IMR-90 (cell line): ENCODE results near the gene WDFY1. TPM values are rescaled to one million over a fixed set of nuclear protein-coding genes. Genes with fewer than 3 reads are reported as not detected.
A peak's percentile ranks its signal among the peaks of the same experiment; 100 is the strongest.

ENCODE experiments used
- ATAC-seq: fragments of 200-7000 bp; cut with Tn5 transposase; 2 replicates; pipeline ENCODE4 v1.9.1; 2020; ENCODE audit warnings: low read depth, mild to moderate bottlenecking, moderate library complexity
- BruUV-seq: library from RNA; stranded (reverse); fragments of 400-500 nt; replicated peaks from 2 replicates; lab custom pipeline; 2021; lab: Mats Ljungman, UMichigan
- CTCF ChIA-PET: fragments of 300-600 bp; formaldehyde crosslinking; extraction: SDS; loops from one replicate; lab custom pipeline; 2021; ENCODE audit warnings: antibody characterized with exemption; lab: Yijun Ruan, JAX
- POLR2A ChIA-PET: fragments of 300-600 bp; sonication (Branson Sonifier 250); formaldehyde crosslinking; loops from one replicate; lab custom pipeline; 2022; ENCODE audit warnings: antibody characterized with exemption; ENCODE audit not compliant: unreplicated experiment; lab: Charles Lee
- DNase-seq: peaks from one replicate; pipeline ENCODE4 v3.0.0; 2013
- H2AFZ ChIP-seq: replicated peaks from 2 replicates; pipeline ENCODE3; 2013; ENCODE audit warnings: low read length, mild to moderate bottlenecking; ENCODE audit not compliant: poor library complexity
- H2AK5ac ChIP-seq: 2 replicates; pipeline ENCODE4 v1.6.1; 2013; ENCODE audit warnings: low read depth, low read length, inconsistent platforms
- H2AK9ac ChIP-seq: replicated peaks from 2 replicates; pipeline ENCODE3; 2013; ENCODE audit warnings: mild to moderate bottlenecking, low read depth, low read length, moderate library complexity; ENCODE audit not compliant: poor library complexity
- H2BK120ac ChIP-seq: 2 replicates; pipeline ENCODE4 v1.6.1; 2013; ENCODE audit warnings: low read depth, low read length, inconsistent platforms
- H2BK15ac ChIP-seq: 3 replicates; pipeline ENCODE4 v1.6.1; 2013; ENCODE audit warnings: low read depth, low read length, inconsistent platforms
- H2BK20ac ChIP-seq: 2 replicates; pipeline ENCODE4 v1.6.1; 2013; ENCODE audit warnings: low read depth, mild to moderate bottlenecking, inconsistent platforms, low read length, moderate library complexity
- H2BK5ac ChIP-seq: 2 replicates; pipeline ENCODE4 v1.6.1; 2013; ENCODE audit warnings: mild to moderate bottlenecking, low read depth, low read length, inconsistent platforms; ENCODE audit not compliant: poor library complexity, severe bottlenecking
- H3K14ac ChIP-seq: replicated peaks from 2 replicates; pipeline ENCODE4 v1.6.1; 2013; ENCODE audit warnings: low read depth, low read length, inconsistent platforms
- H3K18ac ChIP-seq: 2 replicates; pipeline ENCODE4 v1.6.1; 2013; ENCODE audit warnings: low read depth, low read length, control low read depth
- H3K23ac ChIP-seq: 2 replicates; pipeline ENCODE4 v1.6.1; 2013; ENCODE audit warnings: low read depth, low read length, inconsistent platforms
- H3K27ac ChIP-seq: 2 replicates; pipeline ENCODE4 v1.5.1; 2013; ENCODE audit warnings: mild to moderate bottlenecking, control low read depth, low read length; ENCODE audit not compliant: insufficient read depth
- H3K27me3 ChIP-seq: 2 replicates; pipeline ENCODE4 v1.6.1; 2013; ENCODE audit warnings: low read length; ENCODE audit not compliant: control insufficient read depth, insufficient read depth
- H3K36me3 ChIP-seq: 2 replicates; pipeline ENCODE4 v1.6.1; 2013; ENCODE audit warnings: low read length, mixed read lengths; ENCODE audit not compliant: control insufficient read depth, insufficient read depth
- H3K4ac ChIP-seq: 2 replicates; pipeline ENCODE4 v1.6.1; 2013; ENCODE audit warnings: low read depth, low read length, inconsistent platforms
- H3K4me1 ChIP-seq: 2 replicates; pipeline ENCODE4 v1.6.1; 2013; ENCODE audit warnings: low read length, mixed read lengths; ENCODE audit not compliant: control insufficient read depth, insufficient read depth
- H3K4me2 ChIP-seq: 2 replicates; pipeline ENCODE4 v1.6.1; 2013; ENCODE audit warnings: low read depth, mild to moderate bottlenecking, control low read depth, low read length, moderate library complexity
- H3K4me3 ChIP-seq: 2 replicates; pipeline ENCODE4 v1.5.1; 2013; ENCODE audit warnings: low read depth, mild to moderate bottlenecking, control low read depth, low read length, moderate library complexity; ENCODE audit not compliant: insufficient read depth
- H3K56ac ChIP-seq: 2 replicates; pipeline ENCODE4 v1.6.1; 2013; ENCODE audit warnings: low read length, inconsistent platforms; ENCODE audit not compliant: insufficient read depth; ENCODE audit errors: extremely low read depth
- H3K79me1 ChIP-seq, 2 experiments: 2 replicates each; pipeline ENCODE4 v1.6.1; 2013; ENCODE audit warnings: low read length in 2 of 2, inconsistent platforms in 1 of 2, low read depth in 1 of 2
- H3K9ac ChIP-seq: 2 replicates; pipeline ENCODE4 v1.6.1; 2013; ENCODE audit warnings: low read depth, low read length, control low read depth
- H3K9me1 ChIP-seq: 2 replicates; pipeline ENCODE4 v1.6.1; 2013; ENCODE audit warnings: low read length, inconsistent platforms; ENCODE audit not compliant: insufficient read depth
- H3K9me3 ChIP-seq: 2 replicates; pipeline ENCODE4 v1.6.1; 2013; ENCODE audit warnings: low read length; ENCODE audit not compliant: control insufficient read depth, insufficient read depth
- H4K20me1 ChIP-seq: 2 replicates; pipeline ENCODE4 v1.6.1; 2013; ENCODE audit warnings: low read length, inconsistent platforms; ENCODE audit not compliant: insufficient read depth
- H4K5ac ChIP-seq: 2 replicates; pipeline ENCODE4 v1.6.1; 2013; ENCODE audit warnings: mild to moderate bottlenecking, low read depth, low read length, control low read depth
- H4K8ac ChIP-seq, 2 experiments: 2 replicates each; pipeline ENCODE4 v1.6.1; 2013; ENCODE audit warnings: low read depth in 2 of 2, low read length in 2 of 2, control low read depth in 1 of 2, inconsistent platforms in 1 of 2
- H4K91ac ChIP-seq: 2 replicates; pipeline ENCODE4 v1.6.1; 2013; ENCODE audit warnings: low read depth, low read length, inconsistent platforms; ENCODE audit not compliant: insufficient read depth
- CEBPB ChIP-seq: IDR thresholded peaks from 2 replicates; pipeline ENCODE4 v1.6.1; 2012; ENCODE audit warnings: low read depth, low read length, improper control_type of control experiment
- CHD1 ChIP-seq: IDR thresholded peaks from 2 replicates; pipeline ENCODE4 v1.6.1; 2012; ENCODE audit warnings: low read depth, low read length, improper control_type of control experiment
- MAFK ChIP-seq: IDR thresholded peaks from 2 replicates; pipeline ENCODE4 v1.6.1; 2012; ENCODE audit warnings: low read depth, low read length, improper control_type of control experiment
- MAZ ChIP-seq: IDR thresholded peaks from 2 replicates; pipeline ENCODE4 v1.6.1; 2012; ENCODE audit warnings: low read depth, mild to moderate bottlenecking, low read length, improper control_type of control experiment, moderate library complexity, borderline replicate concordance
- MXI1 ChIP-seq: IDR thresholded peaks from 2 replicates; pipeline ENCODE4 v1.6.1; 2012; ENCODE audit warnings: low read depth, mild to moderate bottlenecking, low read length, moderate library complexity, borderline replicate concordance
- NFE2L2 ChIP-seq: fragments of 150-350 bp; IDR thresholded peaks from 2 replicates; pipeline ENCODE4 v1.6.1; 2016; ENCODE audit warnings: low read depth, mild to moderate bottlenecking, low read length
- POLR2A ChIP-seq: IDR thresholded peaks from 2 replicates; pipeline ENCODE4 v1.6.1; 2012; ENCODE audit warnings: mild to moderate bottlenecking, low read depth, low read length
- RCOR1 ChIP-seq: IDR thresholded peaks from 2 replicates; pipeline ENCODE4 v1.6.1; 2012; ENCODE audit warnings: mild to moderate bottlenecking, low read length, improper control_type of control experiment; ENCODE audit not compliant: insufficient replicate concordance
- RFX5 ChIP-seq: IDR thresholded peaks from 2 replicates; pipeline ENCODE4 v1.8.0; 2012; ENCODE audit warnings: low read depth, mild to moderate bottlenecking, low read length, moderate library complexity
- SMC3 ChIP-seq: fragments of 150-350 bp; IDR thresholded peaks from 2 replicates; pipeline ENCODE4 v1.6.1; 2016; ENCODE audit warnings: low read depth, mild to moderate bottlenecking, antibody characterized with exemption, low read length, moderate library complexity
- WGBS, 2 experiments: methylation state at CpG; one replicate each; pipeline versions ENCODE4 v1.1.5 to v1.1.7; 2013; ENCODE audit warnings: missing lambda C conversion rate in 2 of 2; ENCODE audit not compliant: insufficient read length in 1 of 2; ENCODE audit errors: extremely low coverage in 2 of 2; 5-methylcytosine and 5-hydroxymethylcytosine counted together
- dilution Hi-C: fragments of 300-500 bp; cut with HindIII; formaldehyde crosslinking; loops from one replicate; pipeline ENCODE4 v1.14.3; 2018; ENCODE audit warnings: low sequenced_read_pairs; ENCODE audit not compliant: unreplicated experiment
- in situ Hi-C: fragments of 300-500 bp; cut with MboI; formaldehyde crosslinking; loops from 3 replicates; pipeline ENCODE4 v1.14.3; 2019; ENCODE audit warnings: low sequenced_read_pairs, inconsistent platforms, mixed read lengths
- intact Hi-C: fragments of 100-400 bp; cut with micrococcal nuclease; formaldehyde crosslinking; loops from 2 replicates; pipeline ENCODE4 v1.10.0; 2022
- polyA plus RNA-seq, 3 experiments: library from polyadenylated mRNA; depleted of rRNA; stranded (reverse); fragments of >200 nt; gene quantifications; 2 replicates each; pipeline ENCODE4 v1.2.3, GENCODE V29; 2012; ENCODE audit warnings: low replicate concordance in 1 of 3
- total RNA-seq: library from RNA; depleted of rRNA; stranded (reverse); fragments of >200 nt; gene quantifications from 2 replicates; pipeline ENCODE4 v1.2.3, GENCODE V29; 2012
- TF ChIP-seq, protein P1 (sequence below): conservative IDR thresholded peaks from 2 replicates; pipeline ENCODE4 v1.5.1; 2012; ENCODE audit warnings: mild to moderate bottlenecking, low read depth, low read length, improper control_type of control experiment
- TF ChIP-seq, protein P2 (sequence below): fragments of 150-350 bp; IDR thresholded peaks from 2 replicates; pipeline ENCODE4 v1.6.1; 2016; ENCODE audit warnings: low read depth, mild to moderate bottlenecking, low read length, moderate library complexity, borderline replicate concordance

Gene WDFY1
- total and polyA plus RNA-seq, 2 of the 4 experiments (the other 2 are of a cell fraction): 35.6 to 93.6 TPM

DNA sequence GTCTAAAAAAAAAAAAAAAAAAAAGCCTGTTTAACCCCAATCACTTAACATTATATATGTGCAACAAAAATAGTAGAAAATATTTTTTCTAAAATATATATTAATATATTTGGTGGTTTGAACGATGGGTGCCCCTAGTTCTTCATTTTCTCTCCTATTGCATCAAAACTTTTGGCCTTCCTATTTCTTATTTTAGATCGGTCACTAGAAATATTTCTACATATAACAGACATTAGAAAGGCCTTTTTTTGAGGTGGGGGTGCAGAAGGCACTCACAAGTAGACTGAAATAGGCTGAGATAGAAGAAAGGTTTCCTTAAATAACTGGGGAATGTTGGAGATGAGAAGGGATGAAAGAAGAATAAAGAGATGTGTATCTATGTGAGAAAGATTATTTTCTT is 58.4 kb downstream of the WDFY1 start:
- H2AFZ ChIP-seq: no peak overlapping the region
- WGBS, 2 experiments: no CpG with 5 or more reads among the region's 2 CpGs
- intact Hi-C loops: no loop called here
- peak overlapping the region; percentile 86 for H4K5ac ChIP-seq
- BruUV-seq: no TSS peak
- H2AK5ac ChIP-seq: peak overlapping the region; percentile 89; the same call in 1 of the 2 replicates
- H3K4me2 ChIP-seq: no peak overlapping the region
- peaks cover 23% of the 10 kb centered on the region for H3K36me3 ChIP-seq
- H2BK20ac ChIP-seq: peak overlapping the region; percentile 90
- H2BK120ac ChIP-seq: peak overlapping the region; percentile 88
- H3K9me3 ChIP-seq: no peaks in the 10 kb centered on the region
- H3K4me3 ChIP-seq: no peak overlapping the region
- no peaks in the 10 kb centered on the region; the same call in 1 of the 2 replicates for H4K20me1 ChIP-seq
- H3K4ac ChIP-seq: peak overlapping the region; percentile 94
- H3K56ac ChIP-seq: no peak overlapping the region
- TF ChIP-seq CEBPB (no peak), MAFK (no peak), RCOR1 (no peak), NFE2L2 (no peak), SMC3 (no peak), MXI1 (no peak), POLR2A (no peak), MAZ (no peak), RFX5 (no peak), CHD1 (no peak)
- TF ChIP-seq, protein P1, sequence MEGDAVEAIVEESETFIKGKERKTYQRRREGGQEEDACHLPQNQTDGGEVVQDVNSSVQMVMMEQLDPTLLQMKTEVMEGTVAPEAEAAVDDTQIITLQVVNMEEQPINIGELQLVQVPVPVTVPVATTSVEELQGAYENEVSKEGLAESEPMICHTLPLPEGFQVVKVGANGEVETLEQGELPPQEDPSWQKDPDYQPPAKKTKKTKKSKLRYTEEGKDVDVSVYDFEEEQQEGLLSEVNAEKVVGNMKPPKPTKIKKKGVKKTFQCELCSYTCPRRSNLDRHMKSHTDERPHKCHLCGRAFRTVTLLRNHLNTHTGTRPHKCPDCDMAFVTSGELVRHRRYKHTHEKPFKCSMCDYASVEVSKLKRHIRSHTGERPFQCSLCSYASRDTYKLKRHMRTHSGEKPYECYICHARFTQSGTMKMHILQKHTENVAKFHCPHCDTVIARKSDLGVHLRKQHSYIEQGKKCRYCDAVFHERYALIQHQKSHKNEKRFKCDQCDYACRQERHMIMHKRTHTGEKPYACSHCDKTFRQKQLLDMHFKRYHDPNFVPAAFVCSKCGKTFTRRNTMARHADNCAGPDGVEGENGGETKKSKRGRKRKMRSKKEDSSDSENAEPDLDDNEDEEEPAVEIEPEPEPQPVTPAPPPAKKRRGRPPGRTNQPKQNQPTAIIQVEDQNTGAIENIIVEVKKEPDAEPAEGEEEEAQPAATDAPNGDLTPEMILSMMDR: no peak
- TF ChIP-seq, protein P2, sequence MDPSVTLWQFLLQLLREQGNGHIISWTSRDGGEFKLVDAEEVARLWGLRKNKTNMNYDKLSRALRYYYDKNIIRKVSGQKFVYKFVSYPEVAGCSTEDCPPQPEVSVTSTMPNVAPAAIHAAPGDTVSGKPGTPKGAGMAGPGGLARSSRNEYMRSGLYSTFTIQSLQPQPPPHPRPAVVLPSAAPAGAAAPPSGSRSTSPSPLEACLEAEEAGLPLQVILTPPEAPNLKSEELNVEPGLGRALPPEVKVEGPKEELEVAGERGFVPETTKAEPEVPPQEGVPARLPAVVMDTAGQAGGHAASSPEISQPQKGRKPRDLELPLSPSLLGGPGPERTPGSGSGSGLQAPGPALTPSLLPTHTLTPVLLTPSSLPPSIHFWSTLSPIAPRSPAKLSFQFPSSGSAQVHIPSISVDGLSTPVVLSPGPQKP: no peak
- in situ Hi-C loops: no loop called here
- no peak overlapping the region for H2AK9ac ChIP-seq
- peak overlapping the region; percentile 84; the same call in 1 of the 2 replicates for H3K23ac ChIP-seq
- DNase-seq: no peak
- POLR2A ChIA-PET: no interaction called here
- CTCF ChIA-PET: no interaction called here
- 0 out of 3 replicates have a peak overlapping the region, but pooled peaks have one; percentile 57 for H2BK15ac ChIP-seq
- peak overlapping the region in 1 of 2 experiments; percentile 95; a peak in 2 of 4 replicates for H4K8ac ChIP-seq
- no peak for ATAC-seq
- H3K27ac ChIP-seq: peak overlapping the region; percentile 77; the same call in 1 of the 2 replicates
- no peak overlapping the region for H3K9ac ChIP-seq
- H2BK5ac ChIP-seq: peak overlapping the region; percentile 85
- peak overlapping the region; percentile 93 for H4K91ac ChIP-seq
- dilution Hi-C loops: no loop called here
- peaks cover 10% of the 10 kb centered on the region for H3K4me1 ChIP-seq
- peaks cover 9 to 20% of the 10 kb centered on the region in 2 experiments for H3K79me1 ChIP-seq
- H3K18ac ChIP-seq: peak overlapping the region; percentile 94
- H3K27me3 ChIP-seq: no peaks in the 10 kb centered on the region
- H3K9me1 ChIP-seq: peaks cover 5% of the 10 kb centered on the region; the same call in 1 of the 2 replicates
- peak overlapping the region; percentile 97 for H3K14ac ChIP-seq
